Esophagus squamous epithelium (tissue), 5 donors: ENCODE measurements around the gene DUSP7. TPM values are rescaled to one million over a fixed set of nuclear protein-coding genes. Genes with fewer than 3 reads are reported as not detected.

ENCODE experiments used
- DNase-seq: peaks from one replicate; lab custom pipeline; 2025; lab: John Stamatoyannopoulos, UW
- H3K27ac ChIP-seq, 4 donors: fragments of 200-600 bp; sonication (generic); one replicate each; pipeline ENCODE4 v1.5.1; 2016 to 2019; ENCODE audit warnings: mild to moderate bottlenecking in 1 of 4
- H3K27me3 ChIP-seq, 4 donors: fragments of 200-600 bp; sonication (generic); 1 replicate in 3 of 4; 2 replicates in 1 of 4; pipeline versions ENCODE4 v1.5.1 to v1.6.0; 2017 to 2021; ENCODE audit warnings: antibody characterized with exemption in 1 of 4
- H3K36me3 ChIP-seq, 3 donors: fragments of 200-600 bp; sonication (generic); one replicate each; pipeline ENCODE4 v1.5.1; 2016 to 2019
- H3K4me1 ChIP-seq, 3 donors: fragments of 200-600 bp; sonication (generic); one replicate each; pipeline ENCODE4 v1.5.1; 2017 to 2019
- H3K4me3 ChIP-seq, 4 donors: fragments of 200-600 bp; sonication (generic); 1 replicate in 3 of 4; 2 replicates in 1 of 4; pipeline ENCODE4 v1.5.1; 2016 to 2019; ENCODE audit warnings: mild to moderate bottlenecking in 2 of 4, moderate library complexity in 1 of 4
- H3K9me3 ChIP-seq, 3 donors: fragments of 200-600 bp; sonication (generic); one replicate each; pipeline ENCODE4 v1.5.1; 2016 to 2019
- CTCF ChIP-seq, 6 experiments: fragments of 450-650 bp in 4 of 6; fragments of 200-600 bp in 2 of 6; sonication (generic) in 2 of 6; IDR thresholded peaks; one replicate each; pipeline ENCODE4 v1.5.1; 2016 to 2019; ENCODE audit warnings: antibody characterized with exemption in 6 of 6, mild to moderate bottlenecking in 4 of 6, moderate library complexity in 4 of 6
- POLR2A ChIP-seq, 4 donors: fragments of 450-650 bp; IDR thresholded peaks; one replicate each; pipeline ENCODE4 v1.6.1; 2017; ENCODE audit warnings: antibody characterized with exemption in 4 of 4, mild to moderate bottlenecking in 4 of 4, moderate library complexity in 3 of 4
- WGBS, 2 donors: methylation state at CpG; one replicate each; pipeline ENCODE4 v1.1.5; 2018; 5-methylcytosine and 5-hydroxymethylcytosine counted together
- intact Hi-C: fragments of 100-400 bp; cut with DNase I; formaldehyde crosslinking; loops from one replicate; pipeline ENCODE4 v1.15.0; 2022
- total RNA-seq, 4 donors: library from RNA; depleted of rRNA; stranded (reverse); fragments of >200 nt; gene quantifications; one replicate each; pipeline ENCODE4 v1.1.0, GENCODE V29; 2016
- donor health status: DM: yes; HTN: yes; CAD: no.

Gene DUSP7
- total RNA-seq, 4 donors from 2014 or later = 49.3 to 105 (median 62.1) TPM

DNA sequence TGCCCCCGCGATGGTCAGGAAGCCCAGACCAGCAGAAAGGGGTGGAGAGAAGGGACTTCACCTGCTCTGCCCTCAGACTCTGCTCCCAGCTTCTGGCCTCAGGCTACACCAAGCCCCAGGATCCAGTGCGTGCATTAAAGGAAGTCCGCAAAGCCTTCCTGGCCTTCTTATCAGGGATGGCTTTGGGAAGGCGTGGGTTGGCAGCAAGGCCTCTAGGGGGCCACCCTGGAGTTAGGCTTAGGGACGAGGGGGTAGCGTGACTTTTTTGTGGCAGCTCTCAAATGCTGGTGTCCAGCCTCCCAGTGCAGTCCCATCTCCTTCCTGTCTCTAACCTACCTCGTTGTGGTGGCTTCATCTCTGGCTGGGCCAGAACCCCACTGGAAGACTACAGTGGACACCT, 41.8 kb downstream of the DUSP7 start:
- no peak for DNase-seq
- 90% methylated on average over 5 of the region's 8 CpGs; no CpG with 5 or more reads in 1 of the 2 donors for WGBS, 2 donors
- no peaks in the 10 kb centered on the region for H3K36me3 ChIP-seq
- H3K4me3 ChIP-seq = no peak overlapping the region
- H3K9me3 ChIP-seq = no peaks in the 10 kb centered on the region
- H3K27ac ChIP-seq = no peak overlapping the region
- intact Hi-C loops = no loop called here
- H3K4me1 ChIP-seq = peaks cover 0 to 17% (median 0%) of the 10 kb centered on the region in 3 donors
- TF ChIP-seq POLR2A (IDR thresholded peaks at IDR 0.05) (no peak), CTCF (IDR thresholded peaks at IDR 0.05) (no peak)
- no peaks in the 10 kb centered on the region for H3K27me3 ChIP-seq

DNA sequence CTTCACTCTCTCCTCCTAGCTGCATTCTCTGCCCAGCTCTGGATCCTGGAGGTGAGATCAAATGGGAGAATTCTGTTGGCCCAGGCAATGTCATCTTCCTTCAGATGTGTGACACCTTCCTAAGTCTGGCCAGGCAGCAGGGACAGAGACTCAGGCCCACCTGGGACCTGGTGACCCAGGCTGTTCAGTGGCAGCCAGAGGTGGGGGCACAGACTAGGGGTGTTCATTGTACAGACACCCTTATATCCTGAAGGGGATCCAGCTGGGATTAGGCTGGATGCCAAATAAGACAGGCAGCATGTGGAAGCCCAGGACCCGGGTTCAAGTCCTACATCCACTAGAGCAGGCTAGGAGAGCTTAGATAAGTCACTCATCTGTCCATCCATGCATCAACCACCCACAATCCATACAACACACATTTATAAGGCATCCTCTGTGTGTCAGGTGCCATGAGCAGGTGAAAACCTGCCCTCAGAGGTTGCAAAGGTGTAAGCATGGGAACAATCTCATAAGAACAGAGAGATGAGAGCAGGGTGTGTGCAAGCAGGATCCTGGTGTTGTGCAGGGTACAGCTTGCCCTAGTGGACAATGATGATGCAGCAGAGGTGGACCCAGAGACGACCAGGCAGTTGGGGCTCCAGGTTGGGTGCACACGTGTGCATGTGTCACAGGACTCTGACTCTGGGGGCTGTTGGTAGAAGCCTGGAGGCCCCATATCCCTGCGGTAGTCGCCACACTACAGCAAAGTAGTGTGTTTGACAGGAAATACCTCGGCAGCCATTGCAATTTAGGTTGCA, 42.4 kb downstream of the DUSP7 start:
- TF ChIP-seq CTCF (IDR thresholded peaks at IDR 0.05) (no peak), POLR2A (IDR thresholded peaks at IDR 0.05) (no peak)

GRCh38 chr3:52012699-52013098, 43.7 kb downstream of the DUSP7 start:
- no peaks in the 10 kb centered on the region for H3K36me3 ChIP-seq
- intact Hi-C loops = no loop called here
- DNase-seq = no peak
- no peak overlapping the region for H3K4me3 ChIP-seq
- WGBS, 2 donors = 71 to 80% methylated on average over 1 to 4 of the region's 7 CpGs
- H3K27me3 ChIP-seq = no peaks in the 10 kb centered on the region
- no peaks in the 10 kb centered on the region for H3K9me3 ChIP-seq
- H3K27ac ChIP-seq = no peak overlapping the region
- TF ChIP-seq POLR2A (IDR thresholded peaks at IDR 0.05) (no peak), CTCF (IDR thresholded peaks at IDR 0.05) (no peak)
- peaks cover 0 to 4% (median 0%) of the 10 kb centered on the region in 3 donors for H3K4me1 ChIP-seq

More for the DNA sequence above, 42.4 kb downstream of the DUSP7 start:
- no peaks in the 10 kb centered on the region for H3K36me3 ChIP-seq
- no peaks in the 10 kb centered on the region for H3K9me3 ChIP-seq
- H3K4me3 ChIP-seq = no peak overlapping the region
- H3K4me1 ChIP-seq = peaks cover 0 to 11% (median 0%) of the 10 kb centered on the region in 3 donors
- H3K27me3 ChIP-seq = no peaks in the 10 kb centered on the region
- DNase-seq = no peak
- intact Hi-C loops = no loop called here
- 72 to 84% methylated on average over 3 to 6 of the region's 6 CpGs for whole genome bisulfite sequencing, 2 donors
- H3K27ac ChIP-seq = no peak overlapping the region

- Histone ChIP-seq H3K27me3 (no peaks in the 10 kb centered on the region), H3K27ac (no peak overlapping the region), H3K36me3 (no peaks in the 10 kb centered on the region), H3K4me1 (peaks cover 7 to 10% (median 10%) of the 10 kb centered on the region in 3 donors), H3K9me3 (no peaks in the 10 kb centered on the region), H3K4me3 (no peak overlapping the region)
- intact Hi-C loops = no loop called here
- DNase-seq = no peak
- TF ChIP-seq CTCF (IDR thresholded peaks at IDR 0.05) (no peak), POLR2A (IDR thresholded peaks at IDR 0.05) (no peak)
Observed at GRCh38 chr3:52010431-52010830, 45.9 kb downstream of the DUSP7 start.

DNA sequence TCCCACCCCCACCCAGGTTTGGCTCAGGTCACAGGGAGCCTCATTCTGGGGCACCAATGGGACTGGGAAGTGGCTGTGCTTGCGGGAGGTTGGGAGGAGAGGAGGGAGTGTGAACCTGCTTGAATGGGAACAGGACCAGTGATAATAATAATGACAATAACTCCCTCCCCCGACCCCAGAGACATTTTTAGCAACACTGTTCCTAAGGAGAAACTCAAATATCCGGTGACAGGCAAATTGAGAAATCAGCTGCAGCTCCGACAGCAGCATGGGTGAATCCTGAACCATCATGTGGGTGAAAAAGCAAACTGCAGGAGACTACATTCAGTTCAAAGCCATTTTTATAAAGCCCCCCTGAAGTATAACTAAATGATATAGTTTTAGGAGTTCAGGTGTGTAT, 49.1 kb downstream of the DUSP7 start:
- Histone ChIP-seq H3K4me3 (no peak overlapping the region), H3K27me3 (no peaks in the 10 kb centered on the region), H3K9me3 (no peaks in the 10 kb centered on the region), H3K36me3 (no peaks in the 10 kb centered on the region), H3K27ac (no peak overlapping the region), H3K4me1 (peaks cover 13 to 27% (median 25%) of the 10 kb centered on the region in 3 donors)
- WGBS, 2 donors = 54 to 57% methylated on average over 3 of the region's 4 CpGs
- DNase-seq = no peak
- intact Hi-C loops = no loop called here
- TF ChIP-seq POLR2A (IDR thresholded peaks at IDR 0.05) (no peak), CTCF (IDR thresholded peaks at IDR 0.05) (no peak)
